BJ (cell line): ENCODE results near the gene SLC8A2. TPM values are rescaled to one million over a fixed set of nuclear protein-coding genes. Genes with fewer than 3 reads are reported as not detected.
"Not testable (repeated sequence)": the region's sequence is repeated elsewhere in the genome, so short reads cannot be mapped to it uniquely, and the experiment has no call there.

Experiments used
- CTCF ChIA-PET: fragments of 350-600 bp; formaldehyde crosslinking; extraction: SDS; loops from one replicate; lab custom pipeline; 2021; ENCODE audit warnings: antibody characterized with exemption, inconsistent platforms; lab: Yijun Ruan, JAX
- POLR2A ChIA-PET: fragments of 300-600 bp; sonication (Branson Sonifier 250); formaldehyde crosslinking; extraction: SDS; loops from one replicate; lab custom pipeline; 2021; ENCODE audit warnings: antibody characterized with exemption; lab: Charles Lee
- DNase-seq: peaks from one replicate; pipeline ENCODE4 v3.0.0-alpha.2; 2011; ENCODE audit warnings: low read depth
- H3K27me3 ChIP-seq: 2 replicates; pipeline ENCODE4 v1.6.0; 2011; ENCODE audit warnings: low read length; ENCODE audit not compliant: control insufficient read depth, insufficient read depth
- H3K36me3 ChIP-seq: 2 replicates; pipeline ENCODE4 v1.5.1; 2011; ENCODE audit warnings: low read length; ENCODE audit not compliant: control insufficient read depth, insufficient read depth
- H3K4me3 ChIP-seq: 2 replicates; pipeline ENCODE4 v1.5.1; 2011; ENCODE audit warnings: low read depth, mild to moderate bottlenecking, control low read depth, low read length
- CTCF ChIP-seq: IDR thresholded peaks from 2 replicates; pipeline ENCODE4 v1.5.1; 2011; ENCODE audit warnings: low read depth, mild to moderate bottlenecking, control low read depth, inconsistent platforms, low read length, moderate library complexity; ENCODE audit not compliant: insufficient read depth
- polyA plus RNA-seq: library from polyadenylated mRNA; depleted of rRNA; stranded (reverse); fragments of >200 nt; gene quantifications from 2 replicates; pipeline ENCODE4 v1.2.3, GENCODE V29; 2011

Gene SLC8A2
- polyA plus RNA-seq, 1 experiment = 0.02 TPM

DNA sequence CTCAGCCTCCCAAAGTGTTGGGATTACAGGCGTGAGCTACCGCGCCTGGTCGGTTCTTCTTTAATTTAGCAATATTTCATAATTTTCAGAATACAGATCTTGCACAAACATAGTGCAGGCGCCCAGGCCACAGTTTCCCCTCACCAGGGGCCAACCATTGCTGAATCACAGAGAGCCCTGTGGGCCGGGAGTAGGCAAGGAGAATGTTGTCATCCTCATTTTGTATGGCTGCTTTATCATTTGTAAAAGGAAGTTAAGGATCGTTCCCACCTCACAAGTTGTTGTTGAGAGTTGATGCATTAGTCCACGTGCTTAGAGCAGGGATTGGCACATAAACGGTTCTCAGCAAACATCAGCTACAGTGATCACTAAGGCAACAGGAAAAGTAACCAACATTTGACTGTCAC is 82.5 kb downstream of the SLC8A2 start:
- no peaks in the 10 kb centered on the region for H3K36me3 ChIP-seq
- H3K27me3 ChIP-seq = no peaks in the 10 kb centered on the region
- CTCF ChIA-PET = interaction anchor here (0.7 to 4.2 kb wide), 6 partner anchors 9 to 104 kb away, joined by 3 to 42 read pairs (median 5); no protein-coding TSS in a partner anchor
- no peak for TF ChIP-seq CTCF
- no peak overlapping the region for H3K4me3 ChIP-seq
- DNase-seq = no peak
- POLR2A ChIA-PET = no interaction called here

- H3K36me3 ChIP-seq, H3K4me3 ChIP-seq, H3K27me3 ChIP-seq, POLR2A ChIA-PET, DNase-seq: not testable (repeated sequence)
- CTCF ChIA-PET = interaction anchor here (1.1 to 1.4 kb wide), 4 partner anchors 93 to 104 kb away, joined by 4 to 6 read pairs (median 5); no protein-coding TSS in a partner anchor
Measured at GRCh38 chr19:47388721-47389120, 83.0 kb downstream of the SLC8A2 start.

DNA sequence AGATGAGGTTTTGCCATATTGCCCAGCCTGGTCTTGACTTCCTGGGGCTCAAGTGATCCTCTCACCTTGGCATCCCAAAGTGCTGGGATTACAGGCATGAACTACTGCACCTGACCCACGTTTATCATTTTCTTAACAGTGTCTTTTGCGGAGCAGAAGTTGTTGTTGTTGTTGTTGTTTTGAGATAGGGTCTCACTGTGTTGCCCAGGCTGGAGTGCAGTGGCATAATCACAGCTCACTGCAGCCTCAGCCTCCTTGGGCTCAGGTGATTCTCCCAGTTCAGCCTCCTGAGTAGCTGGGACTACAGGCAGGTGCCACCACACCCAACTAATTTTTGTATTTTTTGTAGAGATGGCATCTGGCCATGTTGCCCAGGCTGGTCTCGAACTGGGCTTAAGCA is 84.1 kb downstream of the SLC8A2 start:
- POLR2A ChIA-PET, H3K4me3 ChIP-seq, H3K27me3 ChIP-seq, DNase-seq, H3K36me3 ChIP-seq: not testable (repeated sequence)
- CTCF ChIA-PET = interaction anchor here (0.9 to 1.3 kb wide), 2 partner anchors 40 to 95 kb away, joined by 3 to 4 read pairs; no protein-coding TSS in a partner anchor

DNA sequence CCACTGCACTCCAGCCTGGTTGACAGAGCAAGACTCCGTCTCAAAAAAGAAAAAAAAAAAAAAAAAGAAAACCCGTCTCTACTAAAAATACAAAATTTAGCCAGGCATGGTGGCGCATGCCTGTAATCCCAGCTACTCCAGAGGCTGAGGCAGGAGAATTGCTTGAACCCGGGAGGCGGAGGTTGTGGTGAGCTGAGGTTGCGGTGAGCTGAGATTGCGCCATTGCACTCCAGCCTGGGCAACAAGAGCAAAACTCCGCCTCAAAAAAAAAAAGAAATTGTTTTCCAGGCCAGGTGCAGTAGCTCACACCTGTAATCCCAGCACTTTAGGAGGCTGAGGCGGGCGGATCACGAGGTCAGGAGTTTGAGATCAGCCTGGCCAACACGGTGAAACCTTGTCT is 85.1 kb downstream of the SLC8A2 start:
- H3K4me3 ChIP-seq, H3K27me3 ChIP-seq, DNase-seq, POLR2A ChIA-PET, CTCF ChIA-PET, H3K36me3 ChIP-seq: not testable (repeated sequence)

DNA sequence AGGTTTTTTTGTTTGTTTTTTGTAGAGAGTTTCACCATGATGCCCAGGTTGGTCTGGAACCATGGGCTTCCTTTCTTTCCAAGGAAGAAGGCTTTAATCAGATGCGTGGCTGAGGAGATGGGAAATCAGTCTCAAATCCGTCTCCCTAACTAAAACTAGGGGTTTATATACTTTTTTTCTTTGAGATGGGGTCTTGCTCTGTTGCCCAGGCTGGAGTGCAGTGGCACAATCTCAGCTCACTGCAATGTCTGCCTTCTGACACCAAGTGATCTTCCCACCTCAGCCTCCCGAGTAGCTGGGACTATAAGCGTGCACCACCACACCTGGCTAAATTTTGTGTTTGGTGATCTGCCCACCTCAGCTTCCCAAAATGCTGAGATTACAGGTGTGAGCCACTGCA is 87.2 kb downstream of the SLC8A2 start:
- CTCF ChIA-PET = interaction anchor here (1.4 to 3.0 kb wide), 3 partner anchors 11 to 67 kb away, joined by 3 to 10 read pairs (median 4); partner anchors contain the start of gene DHX34
- H3K4me3 ChIP-seq, H3K27me3 ChIP-seq, DNase-seq, POLR2A ChIA-PET: not testable (repeated sequence)
- H3K36me3 ChIP-seq = peaks cover 21% of the 10 kb centered on the region

DNA sequence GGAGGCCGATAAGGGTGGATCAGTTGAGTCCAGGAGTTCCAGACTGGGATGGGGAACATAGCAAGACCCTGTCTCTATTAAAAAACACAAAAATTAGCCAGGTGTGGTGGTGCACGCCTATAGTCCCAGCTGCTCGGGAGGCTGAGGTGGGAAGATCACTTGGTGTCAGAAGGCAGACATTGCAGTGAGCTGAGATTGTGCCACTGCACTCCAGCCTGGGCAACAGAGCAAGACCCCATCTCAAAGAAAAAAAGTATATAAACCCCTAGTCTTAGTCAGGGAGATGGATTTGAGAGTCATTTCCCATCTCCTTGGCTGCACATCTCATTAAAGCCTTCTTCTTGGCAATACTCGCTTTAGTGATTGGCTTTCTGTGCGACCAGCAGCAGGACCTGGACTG is 87.8 kb downstream of the SLC8A2 start:
- POLR2A ChIA-PET, H3K4me3 ChIP-seq, H3K27me3 ChIP-seq, DNase-seq: not testable (repeated sequence)
- H3K36me3 ChIP-seq = peaks cover 24% of the 10 kb centered on the region
- CTCF ChIA-PET = interaction anchor here (1.4 to 3.0 kb wide), 2 partner anchors 8 to 35 kb away, joined by 10 to 13 read pairs; partner anchors contain the start of gene DHX34

- Histone ChIP-seq H3K36me3 (peaks cover 36% of the 10 kb centered on the region), H3K4me3 (no peak overlapping the region), H3K27me3 (no peaks in the 10 kb centered on the region)
- TF ChIP-seq CTCF = no peak
- no peak for DNase-seq
- ChIA-PET POLR2A (no interaction called here), CTCF (interaction anchor here (1.4 kb wide), 1 partner anchor 10 kb away, joined by 4 read pairs; no protein-coding TSS in a partner anchor)
Measured at GRCh38 chr19:47381653-47382279, 89.9 kb downstream of the SLC8A2 start.
